ENCODE results near the gene KRTAP1-3.
"Not testable (repeated sequence)": the region's sequence is repeated elsewhere in the genome, so short reads cannot be mapped to it uniquely, and the experiment has no call there.

- not testable (repeated sequence) for TF ChIP-seq CTCF (IDR thresholded peaks at IDR 0.05; ENCODE audit: low read depth, low read length); EZH2phosphoT487 (IDR thresholded peaks at IDR 0.05; ENCODE audit: low read depth)
Measured at GRCh38 chr17:41055130-41055529, 20.5 kb upstream of the KRTAP1-3 start, which contains the start of gene KRTAP2-2.
